ENCODE data around the gene PTHLH. TPM values are rescaled to one million over a fixed set of nuclear protein-coding genes. Genes with fewer than 3 reads are reported as not detected.

PTHLH gene
- total RNA-seq, 1 experiment from 2014 or later = 1.3 TPM

DNA sequence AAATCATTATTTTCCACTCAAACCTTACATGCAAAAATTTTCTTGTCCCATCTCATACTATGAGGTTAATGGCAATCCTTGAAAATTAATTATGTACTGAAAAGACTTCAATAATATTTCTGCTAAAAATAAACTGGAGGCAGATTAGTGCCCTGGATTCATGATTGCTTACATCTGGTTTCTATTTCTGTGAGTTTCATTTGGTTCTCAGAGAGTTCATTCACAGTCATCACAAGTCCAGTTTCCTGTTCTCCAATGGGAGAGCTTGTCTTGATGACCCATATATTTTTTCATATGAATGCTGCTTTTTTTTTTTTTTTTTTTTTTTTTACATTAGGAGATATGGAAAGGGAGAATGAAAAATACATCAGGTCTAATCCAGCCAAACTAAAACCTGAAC lies 6.6 kb upstream of the PTHLH start:
- Mint-ChIP-seq H3K27ac (ENCODE audit: unreplicated experiment) (no peak overlapping the region), H3K27me3 (ENCODE audit: unreplicated experiment) (peaks cover 40% of the 10 kb centered on the region), H3K4me1 (ENCODE audit: low read depth, unreplicated experiment) (peaks cover 2% of the 10 kb centered on the region), H3K36me3 (ENCODE audit: insufficient read depth, unreplicated experiment) (peaks cover 12% of the 10 kb centered on the region), H3K4me3 (ENCODE audit: low read depth, unreplicated experiment) (no peak overlapping the region), H3K9me3 (ENCODE audit: low read depth, unreplicated experiment) (no peaks in the 10 kb centered on the region)
- intact Hi-C loops (cut with micrococcal nuclease; ENCODE audit: unreplicated experiment) = no loop called here
- TF ChIP-seq, protein P1, sequence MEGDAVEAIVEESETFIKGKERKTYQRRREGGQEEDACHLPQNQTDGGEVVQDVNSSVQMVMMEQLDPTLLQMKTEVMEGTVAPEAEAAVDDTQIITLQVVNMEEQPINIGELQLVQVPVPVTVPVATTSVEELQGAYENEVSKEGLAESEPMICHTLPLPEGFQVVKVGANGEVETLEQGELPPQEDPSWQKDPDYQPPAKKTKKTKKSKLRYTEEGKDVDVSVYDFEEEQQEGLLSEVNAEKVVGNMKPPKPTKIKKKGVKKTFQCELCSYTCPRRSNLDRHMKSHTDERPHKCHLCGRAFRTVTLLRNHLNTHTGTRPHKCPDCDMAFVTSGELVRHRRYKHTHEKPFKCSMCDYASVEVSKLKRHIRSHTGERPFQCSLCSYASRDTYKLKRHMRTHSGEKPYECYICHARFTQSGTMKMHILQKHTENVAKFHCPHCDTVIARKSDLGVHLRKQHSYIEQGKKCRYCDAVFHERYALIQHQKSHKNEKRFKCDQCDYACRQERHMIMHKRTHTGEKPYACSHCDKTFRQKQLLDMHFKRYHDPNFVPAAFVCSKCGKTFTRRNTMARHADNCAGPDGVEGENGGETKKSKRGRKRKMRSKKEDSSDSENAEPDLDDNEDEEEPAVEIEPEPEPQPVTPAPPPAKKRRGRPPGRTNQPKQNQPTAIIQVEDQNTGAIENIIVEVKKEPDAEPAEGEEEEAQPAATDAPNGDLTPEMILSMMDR (IDR thresholded peaks at IDR 0.05; ENCODE audit: unreplicated experiment) = no peak
- no peak for DNase-seq
- no TSS peak for BruUV-seq (replicated peaks)
- CTCF ChIA-PET = interaction anchor here (0.8 kb wide), 1 partner anchor 10 kb away, joined by 3 read pairs; no protein-coding TSS in a partner anchor

DNA sequence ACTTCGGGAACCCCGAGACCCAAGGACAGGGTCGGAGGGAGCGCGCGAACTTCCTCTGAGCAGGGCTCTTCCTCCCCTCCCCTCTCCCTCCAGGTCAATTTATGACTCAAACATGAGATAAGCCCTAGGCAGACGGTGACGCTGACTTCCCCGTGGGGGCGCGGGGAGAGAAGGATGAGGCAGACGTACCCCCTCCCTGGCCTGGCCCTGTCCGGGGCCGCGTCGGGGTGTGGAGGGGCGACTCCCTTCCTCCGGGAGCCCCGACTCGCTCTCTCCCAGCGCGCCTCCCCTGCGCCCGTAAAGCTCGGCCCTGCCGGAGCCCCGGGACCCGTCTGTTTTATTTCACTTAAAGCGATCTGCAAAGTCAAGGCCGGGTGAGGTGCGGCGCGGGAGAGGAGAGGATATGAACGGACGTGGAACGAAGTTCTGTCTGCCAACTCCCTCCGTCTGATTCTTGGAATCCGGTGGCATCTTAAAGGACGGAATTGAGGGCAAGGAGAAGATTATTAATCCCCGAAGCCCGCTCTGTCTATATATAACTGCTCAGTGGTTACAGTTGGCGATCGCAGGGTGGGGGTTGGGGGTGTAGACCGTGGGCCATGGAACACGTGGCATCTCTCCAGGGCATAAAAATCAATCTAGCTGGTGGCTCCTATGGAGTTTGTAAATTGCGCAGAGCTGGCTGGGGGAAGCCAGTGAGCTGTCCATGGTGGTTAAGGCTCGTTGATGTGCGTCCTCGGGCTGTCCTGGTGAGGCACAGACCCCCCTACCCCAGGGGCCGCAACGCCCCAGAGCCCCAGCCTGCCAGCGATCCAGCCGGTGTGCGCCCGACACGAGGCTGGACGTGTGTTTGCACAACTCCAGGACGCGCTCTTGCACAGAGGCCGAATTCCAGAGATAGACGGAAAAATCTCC lies 2.9 kb upstream of the PTHLH start:
- Mint-ChIP-seq H3K27me3 (ENCODE audit: unreplicated experiment) (peaks cover 61% of the 10 kb centered on the region), H3K9me3 (ENCODE audit: low read depth, unreplicated experiment) (no peaks in the 10 kb centered on the region), H3K27ac (ENCODE audit: unreplicated experiment) (peak overlapping the region; percentile 38), H3K4me3 (ENCODE audit: low read depth, unreplicated experiment) (peak overlapping the region; percentile 72), H3K36me3 (ENCODE audit: insufficient read depth, unreplicated experiment) (peaks cover 12% of the 10 kb centered on the region), H3K4me1 (ENCODE audit: low read depth, unreplicated experiment) (no peaks in the 10 kb centered on the region)
- intact Hi-C loops (cut with micrococcal nuclease; ENCODE audit: unreplicated experiment) = no loop called here
- CTCF ChIA-PET = no interaction called here
- BruUV-seq (replicated peaks) = no TSS peak
- peak; percentile 49 for DNase-seq
- TF ChIP-seq, protein P1 (IDR thresholded peaks at IDR 0.05; ENCODE audit: unreplicated experiment) = no peak

DNA sequence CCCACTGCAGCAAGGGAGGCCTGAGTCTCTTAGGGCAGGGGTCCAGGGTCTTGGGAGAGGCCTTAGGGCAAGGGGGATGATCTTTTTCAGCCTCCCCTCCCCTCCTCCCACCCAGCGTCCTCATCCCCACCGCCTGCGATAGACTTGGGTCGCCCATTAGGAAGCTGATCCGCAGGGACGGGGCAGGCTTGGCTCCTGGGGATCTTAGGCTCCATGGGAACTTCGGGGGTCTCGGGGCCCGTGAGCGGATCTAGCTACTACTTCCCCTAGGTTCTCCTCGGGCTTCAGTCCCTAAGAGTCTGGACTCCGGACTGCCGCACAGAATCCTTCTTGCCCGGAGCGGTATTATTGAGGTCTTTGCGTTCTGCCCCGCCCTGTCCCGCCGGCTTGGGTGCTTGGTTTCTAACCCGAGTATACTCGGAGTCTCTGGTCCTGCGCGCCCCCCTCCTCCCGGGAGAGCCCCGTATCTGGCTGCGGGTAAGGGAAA lies 2.2 kb upstream of the PTHLH start:
- Mint-ChIP-seq H3K9me3 (ENCODE audit: low read depth, unreplicated experiment) (no peaks in the 10 kb centered on the region), H3K4me1 (ENCODE audit: low read depth, unreplicated experiment) (no peaks in the 10 kb centered on the region), H3K27ac (ENCODE audit: unreplicated experiment) (no peak overlapping the region), H3K27me3 (ENCODE audit: unreplicated experiment) (peaks cover 59% of the 10 kb centered on the region), H3K36me3 (ENCODE audit: insufficient read depth, unreplicated experiment) (peaks cover 16% of the 10 kb centered on the region), H3K4me3 (ENCODE audit: low read depth, unreplicated experiment) (peak overlapping the region; percentile 72)
- DNase-seq = no peak
- TF ChIP-seq, protein P1 (IDR thresholded peaks at IDR 0.05; ENCODE audit: unreplicated experiment) = no peak
- no TSS peak for BruUV-seq (replicated peaks)
- intact Hi-C loops (cut with micrococcal nuclease; ENCODE audit: unreplicated experiment) = no loop called here
- CTCF ChIA-PET = no interaction called here

DNA sequence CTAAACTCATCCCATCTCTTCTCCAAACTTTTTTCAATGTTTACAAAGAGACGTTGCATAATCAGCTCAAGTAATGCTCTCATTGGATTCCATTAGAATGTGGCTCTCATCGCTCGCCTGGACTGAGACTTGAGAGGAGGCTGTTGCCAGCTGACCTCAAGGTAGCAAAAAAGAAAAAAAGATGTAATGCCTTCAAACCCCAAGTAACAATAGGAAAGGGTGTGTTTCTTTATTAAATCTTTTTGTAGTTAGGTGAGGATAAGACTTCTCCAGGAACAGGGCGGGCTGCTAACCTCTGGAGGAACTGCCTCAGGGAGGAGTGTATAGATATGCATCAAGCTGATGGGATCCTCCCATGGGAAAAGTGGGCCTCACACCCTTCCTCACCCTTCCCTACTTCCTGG lies 956 bp upstream of the PTHLH start:
- BruUV-seq (replicated peaks) = no TSS peak
- Mint-ChIP-seq H3K27me3 (ENCODE audit: unreplicated experiment) (peaks cover 58% of the 10 kb centered on the region), H3K4me3 (ENCODE audit: low read depth, unreplicated experiment) (no peak overlapping the region), H3K27ac (ENCODE audit: unreplicated experiment) (no peak overlapping the region), H3K9me3 (ENCODE audit: low read depth, unreplicated experiment) (no peaks in the 10 kb centered on the region), H3K36me3 (ENCODE audit: insufficient read depth, unreplicated experiment) (peaks cover 23% of the 10 kb centered on the region), H3K4me1 (ENCODE audit: low read depth, unreplicated experiment) (no peaks in the 10 kb centered on the region)
- TF ChIP-seq, protein P1 (IDR thresholded peaks at IDR 0.05; ENCODE audit: unreplicated experiment) = no peak
- CTCF ChIA-PET = interaction anchor here (0.8 kb wide), 1 partner anchor 198 kb away, joined by 4 read pairs; no protein-coding TSS in a partner anchor
- intact Hi-C loops (cut with micrococcal nuclease; ENCODE audit: unreplicated experiment) = no loop called here
- no peak for DNase-seq
